H1 (cell line): ENCODE measurements around the gene C4orf33. TPM values are rescaled to one million over a fixed set of nuclear protein-coding genes. Genes with fewer than 3 reads are reported as not detected.

Source experiments
- CTCF ChIA-PET: fragments of 300-600 bp; sonication (Branson Sonifier 250); formaldehyde crosslinking; loops from one replicate; lab custom pipeline; 2021; ENCODE audit not compliant: partially characterized antibody; lab: Charles Lee
- POLR2A ChIA-PET: fragments of 300-600 bp; sonication (Branson Sonifier 250); formaldehyde crosslinking; loops from one replicate; lab custom pipeline; 2021; ENCODE audit warnings: inconsistent platforms; ENCODE audit not compliant: partially characterized antibody; lab: Charles Lee
- DNase-seq, 2 experiments: peaks; one replicate each; pipeline versions ENCODE4 v3.0.0 to v3.0.0-alpha.2; 2010 to 2022; ENCODE audit warnings: low spot score in 2 of 2, low read depth in 1 of 2, mixed read lengths in 1 of 2
- FAIRE-seq: peaks from 2 replicates; lab custom pipeline; 2011; peaks lifted over from hg19 to GRCh38; lab: Jason Lieb, UNC
- H2AFZ ChIP-seq: 2 replicates; pipeline ENCODE4 v1.8.1; 2012; ENCODE audit warnings: low read length, inconsistent platforms
- H2AK5ac ChIP-seq: 2 replicates; pipeline ENCODE4 v1.6.1; 2013; ENCODE audit warnings: low read depth, low read length
- H2BK120ac ChIP-seq: replicated peaks from 2 replicates; pipeline ENCODE3; 2013; ENCODE audit warnings: low read depth, low read length, inconsistent platforms
- H2BK12ac ChIP-seq: 2 replicates; pipeline ENCODE4 v1.6.1; 2013; ENCODE audit warnings: low read depth, low read length
- H2BK15ac ChIP-seq: 2 replicates; pipeline ENCODE4 v1.6.1; 2013; ENCODE audit warnings: low read length
- H2BK20ac ChIP-seq: 2 replicates; pipeline ENCODE4 v1.6.1; 2013; ENCODE audit warnings: low read length
- H2BK5ac ChIP-seq: 2 replicates; pipeline ENCODE4 v1.6.1; 2013; ENCODE audit warnings: low read depth, low read length
- H3K14ac ChIP-seq: 2 replicates; pipeline ENCODE4 v1.6.1; 2013; ENCODE audit warnings: inconsistent platforms; ENCODE audit not compliant: insufficient read length
- H3K18ac ChIP-seq: 2 replicates; pipeline ENCODE4 v1.6.1; 2013; ENCODE audit warnings: low read length; ENCODE audit errors: extremely low read depth
- H3K23ac ChIP-seq: 2 replicates; pipeline ENCODE4 v1.6.1; 2013; ENCODE audit warnings: inconsistent platforms; ENCODE audit not compliant: insufficient read length
- H3K23me2 ChIP-seq: 2 replicates; pipeline ENCODE4 v1.6.1; 2013; ENCODE audit warnings: low read depth, low read length
- H3K27ac ChIP-seq: 2 replicates; pipeline ENCODE4 v1.6.1; 2011; ENCODE audit warnings: low read depth, low read length, inconsistent platforms
- H3K27me3 ChIP-seq, 4 experiments: replicated peaks in 1 of 4; 1 replicate in 1 of 4; 2 replicates in 3 of 4; pipeline versions ENCODE4 v1.6.1 to v1.8.1; 2011 to 2013; ENCODE audit warnings: low read length in 3 of 4, mild to moderate bottlenecking in 3 of 4, inconsistent platforms in 2 of 4, mixed read lengths in 2 of 4, moderate library complexity in 1 of 4; ENCODE audit not compliant: control insufficient read depth in 3 of 4, insufficient read depth in 3 of 4; ENCODE audit errors: extremely low read depth in 1 of 4
- H3K36me3 ChIP-seq, 4 experiments: 2 replicates each; pipeline versions ENCODE4 v1.6.1 to v1.8.1; 2011 to 2013; ENCODE audit warnings: mild to moderate bottlenecking in 4 of 4, low read length in 3 of 4, moderate library complexity in 2 of 4, control low read depth in 1 of 4, inconsistent platforms in 1 of 4; ENCODE audit not compliant: insufficient read depth in 4 of 4, control insufficient read depth in 2 of 4
- H3K4ac ChIP-seq: replicated peaks from 2 replicates; pipeline ENCODE3; 2013; ENCODE audit warnings: low read length, low read depth, mixed read lengths, inconsistent platforms; ENCODE audit not compliant: insufficient read length
- H3K4me1 ChIP-seq, 4 experiments: replicated peaks in 1 of 4; 1 replicate in 1 of 4; 2 replicates in 3 of 4; pipeline versions ENCODE4 v1.6.1 to v1.8.1; 2011 to 2013; ENCODE audit warnings: low read length in 3 of 4, inconsistent platforms in 2 of 4, mixed read lengths in 1 of 4; ENCODE audit not compliant: insufficient read depth in 4 of 4, control insufficient read depth in 3 of 4
- H3K4me2 ChIP-seq, 2 experiments: 2 replicates each; pipeline versions ENCODE4 v1.6.1 to v1.8.1; 2011 to 2013; ENCODE audit warnings: low read depth in 2 of 2, low read length in 2 of 2, control low read depth in 1 of 2, inconsistent platforms in 1 of 2, mild to moderate bottlenecking in 1 of 2; ENCODE audit not compliant: insufficient read depth in 1 of 2
- H3K4me3 ChIP-seq, 4 experiments: fragments of 200-600, 300-600 bp in 1 of 4; sonication (generic), shearing (Covaris generic), sonication (Bioruptor Twin) in 1 of 4; 2 replicates each; pipeline versions ENCODE4 v1.5.1 to v1.8.1; 2011 to 2016; ENCODE audit warnings: low read length in 4 of 4, low read depth in 3 of 4, control low read depth in 2 of 4, inconsistent platforms in 2 of 4, mild to moderate bottlenecking in 2 of 4, mixed read lengths in 1 of 4, moderate library complexity in 1 of 4; ENCODE audit not compliant: insufficient read depth in 2 of 4; ENCODE audit errors: extremely low read depth in 1 of 4
- H3K56ac ChIP-seq: replicated peaks from 2 replicates; pipeline ENCODE3; 2013; ENCODE audit warnings: low read depth, mild to moderate bottlenecking, mixed read lengths, low read length, inconsistent platforms; ENCODE audit not compliant: insufficient read length
- H3K79me1 ChIP-seq: 2 replicates; pipeline ENCODE4 v1.6.1; 2013; ENCODE audit warnings: low read depth, low read length, control low read depth
- H3K79me2 ChIP-seq, 2 experiments: 2 replicates each; pipeline versions ENCODE4 v1.6.1 to v1.8.1; 2012 to 2013; ENCODE audit warnings: low read length in 2 of 2, mild to moderate bottlenecking in 2 of 2, inconsistent platforms in 1 of 2; ENCODE audit not compliant: insufficient read depth in 2 of 2, control insufficient read depth in 1 of 2
- H3K9ac ChIP-seq, 4 experiments: replicated peaks in 1 of 4; 1 replicate in 1 of 4; 2 replicates in 3 of 4; pipeline versions ENCODE4 v1.6.1 to v1.8.1; 2011 to 2013; ENCODE audit warnings: low read depth in 3 of 4, low read length in 3 of 4, control low read depth in 2 of 4, mild to moderate bottlenecking in 2 of 4, moderate library complexity in 2 of 4, inconsistent platforms in 1 of 4; ENCODE audit errors: extremely low read depth in 1 of 4
- H3K9me3 ChIP-seq, 2 experiments: 2 replicates each; pipeline versions ENCODE4 v1.6.1 to v1.8.1; 2012 to 2013; ENCODE audit warnings: mild to moderate bottlenecking in 2 of 2, moderate library complexity in 2 of 2, control low read depth in 1 of 2, inconsistent platforms in 1 of 2, low read depth in 1 of 2, low read length in 1 of 2, mixed read lengths in 1 of 2; ENCODE audit not compliant: insufficient read depth in 2 of 2
- H4K20me1 ChIP-seq, 2 experiments: replicated peaks in 1 of 2; 2 replicates each; pipeline versions ENCODE3 to v1.8.1; 2011 to 2013; ENCODE audit warnings: inconsistent platforms in 2 of 2, low read length in 2 of 2, mild to moderate bottlenecking in 1 of 2; ENCODE audit not compliant: insufficient read depth in 2 of 2, control insufficient read depth in 1 of 2
- H4K5ac ChIP-seq: 2 replicates; pipeline ENCODE4 v1.6.1; 2013; ENCODE audit warnings: low read length, low read depth, mixed read lengths, inconsistent platforms; ENCODE audit not compliant: insufficient read length
- H4K8ac ChIP-seq: 2 replicates; pipeline ENCODE4 v1.8.0; 2013; ENCODE audit warnings: mild to moderate bottlenecking, moderate library complexity, low read length, inconsistent platforms; ENCODE audit not compliant: insufficient read depth; ENCODE audit errors: extremely low read depth
- H4K91ac ChIP-seq: replicated peaks from 2 replicates; pipeline ENCODE3; 2013; ENCODE audit warnings: low read length, mixed read lengths, inconsistent platforms; ENCODE audit not compliant: insufficient read length
- BACH1 ChIP-seq: IDR thresholded peaks from 2 replicates; pipeline ENCODE4 v1.6.1; 2012; ENCODE audit warnings: low read length, improper control_type of control experiment
- CBX5 ChIP-seq: fragments of 300-800, 300-1000 bp; sonication (generic); IDR thresholded peaks from 2 replicates; pipeline ENCODE4 v1.7.1; 2016; ENCODE audit warnings: antibody characterized with exemption, low read length, low read depth
- CHD1 ChIP-seq: IDR thresholded peaks from 2 replicates; pipeline ENCODE4 v1.6.1; 2012; ENCODE audit warnings: low read depth, low read length, improper control_type of control experiment
- CHD2 ChIP-seq: IDR thresholded peaks from 2 replicates; pipeline ENCODE4 v1.6.1; 2012; ENCODE audit warnings: low read length, improper control_type of control experiment
- CTCF ChIP-seq, 3 experiments: IDR thresholded peaks; 1 replicate in 2 of 3; 2 replicates in 1 of 3; pipeline versions ENCODE4 v1.5.1 to v1.6.1; 2011; ENCODE audit warnings: low read length in 3 of 3, mild to moderate bottlenecking in 3 of 3, inconsistent platforms in 2 of 3, low read depth in 1 of 3, moderate library complexity in 1 of 3; ENCODE audit not compliant: insufficient read depth in 1 of 3; ENCODE audit errors: control extremely low read depth in 1 of 3
- EP300 ChIP-seq, 2 experiments: IDR thresholded peaks; 1 replicate in 1 of 2; 2 replicates in 1 of 2; pipeline ENCODE4 v1.6.1; 2011 to 2012; ENCODE audit warnings: low read depth in 2 of 2, low read length in 2 of 2, mild to moderate bottlenecking in 2 of 2, borderline replicate concordance in 1 of 2, inconsistent platforms in 1 of 2, moderate library complexity in 1 of 2
- GABPA ChIP-seq: IDR thresholded peaks from 2 replicates; pipeline ENCODE4 v1.6.1; 2011; ENCODE audit warnings: mild to moderate bottlenecking, low read length, moderate library complexity, borderline replicate concordance; ENCODE audit not compliant: insufficient read depth
- HDAC2 ChIP-seq, 2 experiments: fragments of 300-600 bp in 1 of 2; sonication (generic) in 1 of 2; IDR thresholded peaks; 2 replicates each; pipeline ENCODE4 v1.6.1; 2011 to 2012; ENCODE audit warnings: low read depth in 2 of 2, low read length in 2 of 2, mild to moderate bottlenecking in 2 of 2, moderate library complexity in 2 of 2, borderline replicate concordance in 1 of 2, inconsistent platforms in 1 of 2
- JUN ChIP-seq: IDR thresholded peaks from 2 replicates; pipeline ENCODE4 v1.6.1; 2011; ENCODE audit warnings: low read depth, mild to moderate bottlenecking, improper control_type of control experiment, low read length
- SP1 ChIP-seq: IDR thresholded peaks from 2 replicates; pipeline ENCODE4 v1.6.1; 2011; ENCODE audit warnings: low read depth, low read length
- SP4 ChIP-seq: IDR thresholded peaks from 2 replicates; pipeline ENCODE4 v1.6.1; 2012; ENCODE audit warnings: low read length, inconsistent platforms
- polyA plus RNA-seq, 7 experiments: library from polyadenylated mRNA; depleted of rRNA in 3 of 7; stranded (reverse) in 5 of 7; unstranded in 2 of 7; fragments of >200 nt in 5 of 7; fragments of 200-250 nt in 2 of 7; gene quantifications; 1 replicate in 5 of 7; 2 replicates in 1 of 7; 4 replicates in 1 of 7; pipeline versions ENCODE4 v1.2.1 to v1.2.3, GENCODE V29; 2011 to 2013; ENCODE audit warnings: missing spikeins in 2 of 7, mixed read lengths in 2 of 7
- total RNA-seq: library from RNA; stranded (reverse); fragmentation: NEBNext Ultra II Directional; extraction: Animal tissue kit (Norgen Biotek cat#: 25700); gene quantifications from 2 replicates; pipeline ENCODE4 v1.2.1, GENCODE V29; 2021
- TF ChIP-seq, protein P1 (sequence below): IDR thresholded peaks from 2 replicates; pipeline ENCODE4 v1.6.1; 2012; ENCODE audit warnings: inconsistent platforms

C4orf33 gene
- total and polyA plus RNA-seq, 2 of the 8 experiments (the other 6 are each of a cell fraction or from before 2014, with no cell fraction given) = 3.4 to 6.0 TPM

DNA sequence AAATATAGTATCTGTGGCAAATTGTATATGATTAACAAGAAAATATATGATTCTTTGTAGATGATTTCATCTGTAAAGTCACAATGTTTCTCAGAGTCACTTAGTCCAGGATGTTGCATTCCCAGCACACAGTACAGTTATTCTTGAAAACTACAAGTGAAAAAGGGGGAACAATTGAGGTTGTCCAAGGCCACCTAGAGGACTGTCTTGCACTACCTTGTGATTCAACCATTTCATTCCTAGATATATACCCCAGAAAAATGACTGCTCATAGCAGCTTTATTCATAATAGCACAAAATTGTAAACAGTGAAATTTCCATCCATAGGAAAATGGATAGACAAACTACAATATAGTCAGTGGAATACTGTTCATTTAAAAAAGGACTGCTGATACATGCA, 16.0 kb downstream of the C4orf33 start:
- POLR2A ChIA-PET = no interaction called here
- CTCF ChIA-PET = no interaction called here
- TF ChIP-seq CHD1 (no peak), CBX5 (no peak), GABPA (no peak), SP1 (no peak), SP4 (no peak), EP300 (IDR thresholded peaks at IDR 0.05; ENCODE audit: borderline replicate concordance in 1 of 2, low read depth in 2 of 2, low read length in 2 of 2) (no peak), HDAC2 (IDR thresholded peaks at IDR 0.05; ENCODE audit: borderline replicate concordance in 1 of 2, low read depth in 2 of 2, low read length in 2 of 2) (no peak), BACH1 (no peak), JUN (no peak), CTCF (IDR thresholded peaks at IDR 0.05; ENCODE audit: control extremely low read depth in 1 of 3, insufficient read depth in 1 of 3, low read depth in 1 of 3, low read length in 3 of 3) (no peak), CHD2 (no peak)
- TF ChIP-seq, protein P1, sequence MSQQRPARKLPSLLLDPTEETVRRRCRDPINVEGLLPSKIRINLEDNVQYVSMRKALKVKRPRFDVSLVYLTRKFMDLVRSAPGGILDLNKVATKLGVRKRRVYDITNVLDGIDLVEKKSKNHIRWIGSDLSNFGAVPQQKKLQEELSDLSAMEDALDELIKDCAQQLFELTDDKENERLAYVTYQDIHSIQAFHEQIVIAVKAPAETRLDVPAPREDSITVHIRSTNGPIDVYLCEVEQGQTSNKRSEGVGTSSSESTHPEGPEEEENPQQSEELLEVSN = no peak

More for the DNA sequence above, 16.0 kb downstream of the C4orf33 start:
- Histone ChIP-seq H2AK5ac (no peak overlapping the region), H3K36me3 (no peaks in the 10 kb centered on the region), H4K20me1 (no peaks in the 10 kb centered on the region), H2BK5ac (no peak overlapping the region), H2BK120ac (no peak overlapping the region), H2BK12ac (no peak overlapping the region), H3K18ac (no peak overlapping the region), H3K79me1 (no peaks in the 10 kb centered on the region), H3K4me1 (peaks cover 0 to 2% (median 0%) of the 10 kb centered on the region in 4 experiments; a peak in 2 of 7 replicates), H3K27ac (no peak overlapping the region), H3K4me3 (no peak overlapping the region), H3K9ac (no peak overlapping the region), H3K79me2 (no peaks in the 10 kb centered on the region), H3K4ac (no peak overlapping the region), H2AFZ (no peak overlapping the region), H3K56ac (no peak overlapping the region), H3K23ac (no peak overlapping the region), H4K91ac (no peak overlapping the region), H4K8ac (no peak overlapping the region), H2BK20ac (no peak overlapping the region), H3K4me2 (no peak overlapping the region), H3K14ac (no peak overlapping the region), H3K27me3 (peaks cover 0 to 1% (median 0%) of the 10 kb centered on the region in 4 experiments; a peak in 1 of 7 replicates), H3K23me2 (no peaks in the 10 kb centered on the region), H3K9me3 (no peaks in the 10 kb centered on the region), H2BK15ac (no peak overlapping the region), H4K5ac (no peak overlapping the region)
- FAIRE-seq (no peak), DNase-seq (no peak)
